Skeletal muscle satellite cell (primary cell): ENCODE results near the gene XK.
"Not testable (repeated sequence)": the region's sequence is repeated elsewhere in the genome, so short reads cannot be mapped to it uniquely, and the experiment has no call there.

Experiments
- H3K27me3 ChIP-seq: 2 replicates; pipeline ENCODE4 v1.7.0; 2013; ENCODE audit warnings: low read length; ENCODE audit not compliant: control insufficient read depth, insufficient read depth
- H3K36me3 ChIP-seq: 2 replicates; pipeline ENCODE4 v1.7.0; 2013; ENCODE audit warnings: mild to moderate bottlenecking, control low read depth, low read length; ENCODE audit not compliant: insufficient read depth
- H3K4me1 ChIP-seq: 2 replicates; pipeline ENCODE4 v1.7.0; 2013; ENCODE audit warnings: low read length; ENCODE audit not compliant: control insufficient read depth, insufficient read depth
- H3K4me2 ChIP-seq: 2 replicates; pipeline ENCODE4 v1.7.0; 2013; ENCODE audit warnings: mild to moderate bottlenecking, low read length
- H3K4me3 ChIP-seq: 2 replicates; pipeline ENCODE4 v1.7.0; 2013; ENCODE audit warnings: low read length
- H3K9ac ChIP-seq: 2 replicates; pipeline ENCODE4 v1.7.0; 2013; ENCODE audit warnings: mild to moderate bottlenecking, low read depth, low read length, moderate library complexity
- H3K9me3 ChIP-seq: replicated peaks from 2 replicates; pipeline ENCODE4 v1.7.0; 2013; ENCODE audit warnings: mild to moderate bottlenecking, control low read depth, low read length

The XK gene

DNA sequence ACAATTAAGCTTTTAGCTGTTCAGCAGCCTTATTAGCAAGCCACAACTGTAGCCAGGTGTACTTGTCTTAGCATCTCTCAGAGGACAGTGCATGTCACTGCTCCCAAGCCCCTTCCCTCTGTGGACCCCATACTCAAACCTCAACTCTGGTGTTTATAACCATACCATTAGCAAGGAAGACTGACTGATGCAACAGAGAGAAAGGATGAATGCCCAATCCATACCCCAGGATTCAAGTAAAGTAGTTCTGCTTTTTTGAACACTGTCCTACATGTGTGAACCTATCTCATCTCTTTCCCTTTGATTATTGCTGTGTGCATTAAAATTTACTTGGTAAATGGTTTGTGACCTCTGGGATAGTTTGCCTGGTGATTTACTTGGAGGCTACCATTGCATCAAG lies 71.5 kb downstream of the XK start:
- no peaks in the 10 kb centered on the region for H3K36me3 ChIP-seq
- H3K4me1 ChIP-seq: no peaks in the 10 kb centered on the region
- H3K4me3 ChIP-seq: no peak overlapping the region
- no peak overlapping the region for H3K4me2 ChIP-seq
- H3K9ac ChIP-seq: no peak overlapping the region
- no peaks in the 10 kb centered on the region for H3K27me3 ChIP-seq
- no peaks in the 10 kb centered on the region for H3K9me3 ChIP-seq

DNA sequence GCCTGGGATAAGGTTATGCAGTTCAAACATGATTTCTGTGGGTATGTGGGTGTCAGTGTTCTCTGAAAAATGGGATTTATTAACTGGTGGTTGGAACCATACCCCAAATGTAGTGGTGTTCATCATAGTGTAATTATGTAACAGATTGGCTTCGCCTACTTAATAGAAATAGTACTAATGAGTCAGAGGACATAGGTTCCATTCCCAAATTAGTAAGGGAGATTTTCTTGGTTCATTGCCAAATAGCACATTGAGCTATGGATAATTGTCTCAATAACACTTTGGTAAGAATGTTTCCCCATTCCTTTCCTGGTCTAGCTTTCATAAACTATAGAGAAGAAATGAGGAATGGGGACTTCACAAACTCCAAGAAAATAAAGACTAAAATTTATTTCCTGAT lies 73.8 kb downstream of the XK start:
- Histone ChIP-seq H3K4me2 (no peak overlapping the region), H3K4me1 (no peaks in the 10 kb centered on the region), H3K4me3 (no peak overlapping the region), H3K27me3 (no peaks in the 10 kb centered on the region), H3K9me3 (no peaks in the 10 kb centered on the region), H3K9ac (no peak overlapping the region), H3K36me3 (no peaks in the 10 kb centered on the region)

DNA sequence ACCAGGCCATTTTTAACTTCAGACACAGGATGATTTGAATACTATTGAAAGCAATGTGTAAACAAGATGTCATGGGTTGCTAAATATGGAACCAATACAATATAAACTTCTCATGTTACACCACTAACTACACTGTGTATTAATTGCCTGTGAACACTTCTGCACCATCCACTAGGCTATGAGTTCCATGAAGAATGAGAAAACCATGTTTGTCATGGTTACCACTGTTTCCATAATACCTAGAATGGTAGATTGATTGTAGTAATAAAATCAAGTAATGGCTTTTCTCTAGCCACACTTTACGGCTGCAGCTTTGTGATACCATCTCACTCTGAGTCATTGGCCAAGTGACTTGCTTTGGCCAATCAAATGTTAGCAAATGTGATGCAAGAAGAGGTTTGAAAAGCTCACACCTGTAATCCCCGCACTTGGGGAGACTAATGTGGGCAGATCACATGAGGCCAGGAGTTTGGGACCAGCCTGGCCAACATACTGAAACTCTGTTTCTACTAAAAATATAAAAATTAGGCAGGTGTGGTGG lies 74.4 kb downstream of the XK start:
- no peaks in the 10 kb centered on the region for H3K36me3 ChIP-seq
- no peaks in the 10 kb centered on the region for H3K9me3 ChIP-seq
- H3K4me3 ChIP-seq: no peak overlapping the region
- H3K9ac ChIP-seq: no peak overlapping the region
- no peaks in the 10 kb centered on the region for H3K4me1 ChIP-seq
- H3K4me2 ChIP-seq: no peak overlapping the region
- H3K27me3 ChIP-seq: no peaks in the 10 kb centered on the region

DNA sequence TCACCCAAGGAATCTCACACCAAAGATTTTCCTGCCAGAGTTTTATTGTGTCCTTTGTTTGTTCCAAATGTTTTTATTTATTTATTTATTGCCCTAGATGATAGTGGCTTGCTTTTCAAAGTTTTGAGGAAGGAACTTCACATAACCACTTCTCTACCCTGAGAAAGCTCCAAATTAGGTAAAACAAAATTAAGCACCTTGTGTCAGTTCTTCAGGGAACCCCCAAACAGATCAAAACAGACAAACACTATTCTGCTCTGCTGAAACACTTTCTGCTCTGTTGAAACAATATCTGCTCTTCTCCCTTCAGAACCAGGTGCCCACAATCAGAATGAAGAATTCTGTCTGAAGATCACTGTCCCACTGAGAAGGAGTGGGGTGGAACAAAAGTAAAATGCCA lies 77.8 kb downstream of the XK start:
- no peak overlapping the region for H3K9ac ChIP-seq
- H3K9me3 ChIP-seq: no peaks in the 10 kb centered on the region
- H3K4me2 ChIP-seq: no peak overlapping the region
- no peaks in the 10 kb centered on the region for H3K4me1 ChIP-seq
- no peaks in the 10 kb centered on the region for H3K27me3 ChIP-seq
- H3K36me3 ChIP-seq: no peaks in the 10 kb centered on the region
- H3K4me3 ChIP-seq: no peak overlapping the region

DNA sequence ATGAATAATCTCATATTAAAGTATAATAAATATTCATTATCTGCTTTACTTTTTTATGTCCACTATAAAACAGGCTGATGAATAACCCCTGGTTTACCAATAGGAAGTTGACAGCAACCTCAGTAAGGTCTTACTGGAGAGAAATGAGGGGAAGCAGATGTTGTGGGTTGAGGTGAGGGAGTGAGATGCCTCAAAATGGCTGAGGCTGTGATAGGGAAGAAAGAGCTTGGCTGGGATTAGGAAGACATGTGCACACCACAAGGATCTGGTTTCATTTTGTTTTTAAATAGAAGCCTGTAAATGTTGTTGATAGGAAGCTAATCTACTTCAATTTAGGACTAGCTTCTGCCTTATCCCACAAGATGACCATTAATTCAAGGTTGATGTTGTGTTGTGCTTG lies 79.9 kb downstream of the XK start:
- no peak overlapping the region for H3K4me3 ChIP-seq
- no peaks in the 10 kb centered on the region for H3K27me3 ChIP-seq
- H3K9me3 ChIP-seq: no peaks in the 10 kb centered on the region
- H3K9ac ChIP-seq: no peak overlapping the region
- H3K36me3 ChIP-seq: no peaks in the 10 kb centered on the region
- H3K4me1 ChIP-seq: no peaks in the 10 kb centered on the region
- H3K4me2 ChIP-seq: no peak overlapping the region

DNA sequence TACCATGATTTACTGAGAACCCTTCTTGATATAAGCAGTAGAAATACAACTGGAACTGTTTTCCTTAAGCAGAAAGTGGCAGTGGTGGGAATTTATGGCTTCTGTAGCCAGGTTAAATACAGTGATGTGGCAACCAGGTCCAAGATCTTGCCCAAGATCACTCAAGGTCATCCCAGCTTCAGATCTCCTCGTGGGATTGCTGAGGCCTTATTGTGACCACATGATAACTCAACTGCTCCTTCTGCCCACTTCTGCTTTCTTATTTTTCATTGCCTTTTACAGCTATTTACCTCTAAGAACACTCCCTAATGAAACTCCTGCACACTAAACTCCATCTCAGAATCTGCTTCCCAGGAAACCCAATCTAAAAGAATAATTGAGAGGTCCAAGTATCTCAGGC lies 81.8 kb downstream of the XK start:
- Histone ChIP-seq H3K4me3 (no peak overlapping the region), H3K9ac (no peak overlapping the region), H3K27me3 (no peaks in the 10 kb centered on the region), H3K9me3 (no peaks in the 10 kb centered on the region), H3K4me1 (no peaks in the 10 kb centered on the region), H3K4me2 (no peak overlapping the region), H3K36me3 (no peaks in the 10 kb centered on the region)

DNA sequence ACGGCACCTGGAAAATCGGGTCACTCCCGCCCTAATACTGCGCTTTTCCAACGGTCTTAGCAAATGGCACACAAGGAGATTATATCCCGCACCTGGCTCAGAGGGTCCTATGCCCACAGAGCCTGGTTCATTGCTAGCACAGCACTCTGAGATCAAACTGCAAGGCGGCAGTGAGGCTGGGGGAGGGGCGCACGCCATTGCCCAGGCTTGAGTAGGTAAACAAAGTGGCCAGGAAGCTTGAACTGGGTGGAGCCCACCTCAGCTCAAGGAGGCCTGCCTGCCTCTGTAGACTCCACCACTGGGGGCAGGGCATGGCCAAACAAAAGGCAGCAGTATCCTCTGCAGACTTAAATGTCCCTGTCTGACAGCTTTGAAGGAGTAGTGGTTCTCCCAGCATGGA lies 83.3 kb downstream of the XK start:
- H3K36me3 ChIP-seq, H3K4me3 ChIP-seq, H3K4me2 ChIP-seq, H3K4me1 ChIP-seq, H3K9me3 ChIP-seq, H3K27me3 ChIP-seq, H3K9ac ChIP-seq: not testable (repeated sequence)

DNA sequence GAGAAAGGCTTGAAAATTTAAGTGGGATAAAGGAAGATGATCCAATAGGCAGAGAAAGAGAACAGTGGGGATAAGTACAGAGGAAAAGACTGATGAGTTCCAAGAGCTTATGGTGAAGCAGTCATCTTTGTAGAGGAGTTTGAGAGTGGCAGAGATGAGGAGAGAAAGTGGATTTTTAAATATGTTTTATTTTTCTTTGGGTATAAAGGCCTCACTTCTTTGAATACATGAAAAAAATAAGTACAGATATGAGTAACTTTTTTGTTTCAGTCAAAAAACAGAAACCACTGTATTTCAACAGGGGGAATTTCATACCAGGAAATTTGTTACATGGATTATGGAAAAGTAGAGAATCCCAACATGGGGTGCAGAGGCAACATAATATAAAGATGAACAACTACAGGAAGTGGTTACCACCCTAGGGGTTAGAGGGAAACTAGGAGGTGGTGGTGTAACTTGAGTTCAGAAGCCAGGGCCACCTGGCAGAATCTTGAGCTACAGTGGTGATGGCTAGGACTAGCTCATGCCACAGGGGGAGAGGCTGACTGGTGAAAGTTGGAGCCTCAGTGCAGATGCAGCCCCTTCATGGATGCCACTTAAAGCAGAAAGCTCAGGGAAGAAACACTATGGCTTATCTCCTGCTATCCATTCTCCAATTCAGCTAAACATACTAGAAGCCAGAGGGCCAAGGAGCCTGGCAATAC lies 90.8 kb downstream of the XK start:
- H3K36me3 ChIP-seq: no peaks in the 10 kb centered on the region
- H3K4me1 ChIP-seq: no peaks in the 10 kb centered on the region
- H3K9me3 ChIP-seq: no peaks in the 10 kb centered on the region
- no peak overlapping the region for H3K4me2 ChIP-seq
- H3K27me3 ChIP-seq: no peaks in the 10 kb centered on the region
- H3K9ac ChIP-seq: no peak overlapping the region
- no peak overlapping the region for H3K4me3 ChIP-seq

DNA sequence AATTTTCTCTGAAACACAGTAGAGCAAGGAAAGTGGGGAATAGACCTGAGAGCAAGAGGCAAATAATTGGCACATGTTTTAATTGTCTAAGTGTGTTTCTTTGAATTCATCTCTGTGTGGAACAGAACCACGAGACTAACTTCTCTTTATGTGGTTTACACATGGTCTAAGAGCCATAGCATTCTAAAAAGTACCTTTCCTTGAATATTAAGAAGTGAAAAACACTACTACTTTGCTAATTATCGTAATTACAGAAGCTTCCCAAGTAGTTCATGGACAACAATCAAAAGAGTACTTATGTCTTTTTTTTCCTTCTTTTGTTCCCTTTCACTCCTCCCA lies 91.4 kb downstream of the XK start:
- no peak overlapping the region for H3K9ac ChIP-seq
- no peak overlapping the region for H3K4me3 ChIP-seq
- no peaks in the 10 kb centered on the region for H3K27me3 ChIP-seq

DNA sequence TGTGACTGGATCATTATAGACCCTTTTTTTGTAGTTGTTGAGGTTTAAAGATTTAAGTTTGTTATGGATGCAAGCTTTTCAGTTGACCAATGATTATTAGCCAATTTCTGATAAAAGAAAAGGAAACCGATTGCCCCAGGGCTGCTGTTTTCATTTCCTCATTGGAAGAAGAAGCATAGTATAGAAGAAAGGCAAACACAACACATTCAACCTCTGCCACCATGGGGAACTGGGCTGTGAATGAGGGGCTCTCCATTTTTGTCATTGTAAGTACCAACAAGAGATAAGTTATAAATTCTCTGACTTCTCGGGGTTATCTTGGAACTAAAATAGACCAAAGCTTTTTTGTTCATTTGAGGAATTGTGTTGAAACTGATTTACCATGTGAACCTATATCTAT lies 94.3 kb downstream of the XK start, which contains the start of gene CYBB:
TSS of gene CYBB (plus strand) at position 203 of the 400 bp plus-strand sequence. CDS start at position 222, 19 bp downstream.
- no peak within 1 kb of the TSS for H3K4me2 ChIP-seq
- no peaks in the 10 kb centered on the region for H3K9me3 ChIP-seq
- H3K27me3 ChIP-seq: no peaks in the 10 kb centered on the region
- H3K36me3 ChIP-seq: no peaks in the 10 kb centered on the region
- H3K4me1 ChIP-seq: no peaks in the 10 kb centered on the region
- H3K4me3 ChIP-seq: no peak within 1 kb of the TSS
- H3K9ac ChIP-seq: no peak within 1 kb of the TSS

More for the DNA sequence above, 91.4 kb downstream of the XK start:
- no peak overlapping the region for H3K4me2 ChIP-seq
- no peaks in the 10 kb centered on the region for H3K4me1 ChIP-seq
- no peaks in the 10 kb centered on the region for H3K36me3 ChIP-seq
- H3K9me3 ChIP-seq: no peaks in the 10 kb centered on the region

DNA sequence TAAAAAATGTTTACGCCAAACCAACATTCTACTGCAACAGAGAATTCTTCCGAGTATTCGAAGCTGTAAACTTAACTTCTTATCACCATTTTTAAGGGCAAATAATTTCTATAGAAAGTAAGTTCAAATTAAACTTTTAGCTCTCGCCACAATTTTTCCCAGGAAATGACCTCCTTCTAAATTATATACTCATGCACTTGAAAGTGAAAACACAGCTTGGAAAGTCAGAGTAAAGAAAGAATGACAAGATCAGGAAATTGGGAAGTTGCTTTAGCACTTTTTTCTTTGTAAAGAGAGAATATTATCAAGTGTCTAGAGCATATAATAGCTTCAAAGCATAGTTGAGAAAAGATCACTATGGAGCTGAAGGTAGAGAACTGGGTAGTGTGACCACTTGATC lies 95.5 kb downstream of the XK start:
- Histone ChIP-seq H3K9ac (no peak overlapping the region), H3K4me3 (no peak overlapping the region), H3K36me3 (no peaks in the 10 kb centered on the region), H3K4me2 (no peak overlapping the region), H3K27me3 (no peaks in the 10 kb centered on the region), H3K4me1 (no peaks in the 10 kb centered on the region), H3K9me3 (no peaks in the 10 kb centered on the region)
